GM10248 (cell line): ENCODE measurements around the gene KCNJ15.

Experiments used
- CTCF ChIA-PET: fragments of 300-600 bp; sonication (Branson Sonifier 250); formaldehyde crosslinking; extraction: SDS; loops from one replicate; lab custom pipeline; 2021; ENCODE audit warnings: antibody characterized with exemption; lab: Yijun Ruan, JAX
- POLR2A ChIA-PET: fragments of 350-650 bp; sonication (Branson Sonifier 250); formaldehyde crosslinking; extraction: SDS; loops from one replicate; lab custom pipeline; 2020; ENCODE audit warnings: antibody characterized with exemption; lab: Yijun Ruan, JAX
- DNase-seq: peaks from one replicate; pipeline ENCODE4 v3.0.0; 2012; ENCODE audit errors: extremely low spot score
- CTCF ChIP-seq: IDR thresholded peaks from 2 replicates; pipeline ENCODE4 v1.5.1; 2012; ENCODE audit warnings: mild to moderate bottlenecking, low read depth; ENCODE audit errors: extremely low read depth, missing control alignments, control extremely low read depth

Gene KCNJ15

GRCh38 chr21:38333301-38334272 is 76.8 kb downstream of the KCNJ15 start:
- ChIA-PET POLR2A (no interaction called here), CTCF (interaction anchor here (1.0 to 1.7 kb wide), 3 partner anchors 12 to 174 kb away, joined by 3 to 4 read pairs (median 3); no protein-coding TSS in a partner anchor)
- no peak for TF ChIP-seq CTCF
- DNase-seq: no peak

GRCh38 chr21:38334866-38335265 is 78.1 kb downstream of the KCNJ15 start:
- POLR2A ChIA-PET: no interaction called here
- DNase-seq: no peak
- no peak for TF ChIP-seq CTCF
- CTCF ChIA-PET: interaction anchor here (1.3 to 2.9 kb wide), 2 partner anchors 18 to 21 kb away, joined by 3 to 8 read pairs; no protein-coding TSS in a partner anchor

- no peak for DNase-seq
- no peak for TF ChIP-seq CTCF
- ChIA-PET POLR2A (no interaction called here), CTCF (interaction anchor here (1.3 to 2.5 kb wide), 2 partner anchors 12 to 119 kb away, joined by 3 to 11 read pairs; no protein-coding TSS in a partner anchor)
Observed at GRCh38 chr21:38337793-38338192, 81.0 kb downstream of the KCNJ15 start.

GRCh38 chr21:38340131-38340530 is 83.3 kb downstream of the KCNJ15 start:
- CTCF ChIA-PET: interaction anchor here (0.6 kb wide), 1 partner anchor 12 kb away, joined by 3 read pairs; no protein-coding TSS in a partner anchor
- no peak for TF ChIP-seq CTCF
- DNase-seq: no peak
- POLR2A ChIA-PET: no interaction called here

- no peak for DNase-seq
- CTCF ChIA-PET: interaction anchor here (1.7 kb wide), 1 partner anchor 122 kb away, joined by 5 read pairs; no protein-coding TSS in a partner anchor
- no peak for TF ChIP-seq CTCF
- POLR2A ChIA-PET: no interaction called here
Observed at GRCh38 chr21:38341546-38342012, 84.8 kb downstream of the KCNJ15 start.

GRCh38 chr21:38342739-38343138 is 85.9 kb downstream of the KCNJ15 start:
- no peak for TF ChIP-seq CTCF
- POLR2A ChIA-PET: no interaction called here
- CTCF ChIA-PET: interaction anchor here (1.7 to 2.5 kb wide), 2 partner anchors 9 to 123 kb away, joined by 5 to 18 read pairs; no protein-coding TSS in a partner anchor

More at GRCh38 chr21:38342739-38343138, 85.9 kb downstream of the KCNJ15 start:
- no peak for DNase-seq
